IPS-NIHi7 (cell line): ENCODE data around the gene TRPM3.

ENCODE experiments used
- DNase-seq: peaks from one replicate; pipeline ENCODE4 v3.0.0; 2012; ENCODE audit warnings: mixed read lengths; ENCODE audit errors: extremely low spot score

The TRPM3 gene

GRCh38 chr9:70529833-70530232 lies 591.6 kb downstream of the TRPM3 start:
- no peak for DNase-seq

- DNase-seq = no peak
Observed at GRCh38 chr9:70529377-70529776, 592.0 kb downstream of the TRPM3 start.

GRCh38 chr9:70526902-70527301 lies 594.5 kb downstream of the TRPM3 start:
- no peak for DNase-seq

GRCh38 chr9:70525519-70525918 lies 595.9 kb downstream of the TRPM3 start:
- DNase-seq = no peak

GRCh38 chr9:70519912-70520724 lies 601.3 kb downstream of the TRPM3 start:
- no peak for DNase-seq

- no peak for DNase-seq
Observed at GRCh38 chr9:70517926-70518610, 603.4 kb downstream of the TRPM3 start.

GRCh38 chr9:70514273-70514672 lies 607.1 kb downstream of the TRPM3 start:
- no peak for DNase-seq

- no peak for DNase-seq
Observed at GRCh38 chr9:70511858-70512257, 609.6 kb downstream of the TRPM3 start.

GRCh38 chr9:70510157-70510770 lies 611.2 kb downstream of the TRPM3 start:
- DNase-seq = peak; percentile 62

- no peak for DNase-seq
Observed at GRCh38 chr9:70506159-70506558, 615.3 kb downstream of the TRPM3 start.

- DNase-seq = no peak
Observed at GRCh38 chr9:70504834-70505233, 616.6 kb downstream of the TRPM3 start.

- DNase-seq = no peak
Observed at GRCh38 chr9:70502690-70503089, 618.7 kb downstream of the TRPM3 start.

GRCh38 chr9:70500793-70501192 lies 620.6 kb downstream of the TRPM3 start:
- no peak for DNase-seq

- DNase-seq = no peak
Observed at GRCh38 chr9:70499621-70500020, 621.8 kb downstream of the TRPM3 start.

- DNase-seq = no peak
Observed at GRCh38 chr9:70498866-70499265, 622.6 kb downstream of the TRPM3 start.

GRCh38 chr9:70496244-70496643 lies 625.2 kb downstream of the TRPM3 start:
- no peak for DNase-seq

GRCh38 chr9:70495514-70495913 lies 625.9 kb downstream of the TRPM3 start:
- DNase-seq = no peak

- DNase-seq = no peak
Observed at GRCh38 chr9:70494221-70494620, 627.2 kb downstream of the TRPM3 start.

GRCh38 chr9:70493029-70493428 lies 628.4 kb downstream of the TRPM3 start:
- DNase-seq = no peak

- no peak for DNase-seq
Observed at GRCh38 chr9:70492319-70492777, 629.1 kb downstream of the TRPM3 start.

GRCh38 chr9:70491426-70492318 lies 629.7 kb downstream of the TRPM3 start:
- DNase-seq = no peak

- DNase-seq = no peak
Observed at GRCh38 chr9:70490478-70490877, 630.9 kb downstream of the TRPM3 start.
